Nephron progenitor cell (in vitro differentiated cells): Measurements from ENCODE around the gene RIMBP2.

Source experiments
- DNase-seq: peaks from one replicate; pipeline ENCODE4 v3.0.0; 2021
- H3K27ac Mint-ChIP-seq: 2 replicates; pipeline ENCODE4 v1.8.0; 2021; ENCODE audit warnings: mild to moderate bottlenecking, moderate library complexity, mixed read lengths
- H3K27me3 Mint-ChIP-seq: 2 replicates; pipeline ENCODE4 v1.8.0; 2021; ENCODE audit warnings: mild to moderate bottlenecking, low read depth, mixed read lengths; ENCODE audit not compliant: poor library complexity
- H3K36me3 Mint-ChIP-seq: 2 replicates; pipeline ENCODE4 v1.8.0; 2021; ENCODE audit warnings: low read depth, mixed read lengths
- H3K4me1 Mint-ChIP-seq: 2 replicates; pipeline ENCODE4 v1.8.0; 2021; ENCODE audit warnings: mixed read lengths
- H3K4me3 Mint-ChIP-seq: 2 replicates; pipeline ENCODE4 v1.8.0; 2021; ENCODE audit warnings: mild to moderate bottlenecking, moderate library complexity, mixed read lengths
- H3K9me3 Mint-ChIP-seq: 2 replicates; pipeline ENCODE4 v1.8.0; 2021; ENCODE audit warnings: mild to moderate bottlenecking, moderate library complexity, mixed read lengths
- CTCF ChIP-seq: fragments of 200-600 bp; sonication (generic); IDR thresholded peaks from 2 replicates; pipeline ENCODE4 v1.5.0; 2021; ENCODE audit warnings: antibody characterized with exemption

RIMBP2 gene

GRCh38 chr12:130504110-130504839 is 211.8 kb downstream of the RIMBP2 start:
- H3K4me1 Mint-ChIP-seq: peaks cover 20% of the 10 kb centered on the region
- TF ChIP-seq CTCF: no peak
- H3K27me3 Mint-ChIP-seq: peaks cover 15% of the 10 kb centered on the region
- no peak overlapping the region for H3K27ac Mint-ChIP-seq
- no peak overlapping the region for H3K4me3 Mint-ChIP-seq
- no peaks in the 10 kb centered on the region for H3K36me3 Mint-ChIP-seq
- peaks cover 4% of the 10 kb centered on the region for H3K9me3 Mint-ChIP-seq
- no peak for DNase-seq

GRCh38 chr12:130501821-130502220 is 214.3 kb downstream of the RIMBP2 start:
- TF ChIP-seq CTCF: no peak
- Mint-ChIP-seq H3K4me1 (peaks cover 32% of the 10 kb centered on the region), H3K27me3 (peaks cover 15% of the 10 kb centered on the region), H3K36me3 (no peaks in the 10 kb centered on the region), H3K27ac (no peak overlapping the region), H3K9me3 (peaks cover 4% of the 10 kb centered on the region), H3K4me3 (no peak overlapping the region)
- no peak for DNase-seq

GRCh38 chr12:130500835-130501330 is 215.2 kb downstream of the RIMBP2 start:
- no peak for DNase-seq
- no peaks in the 10 kb centered on the region for H3K36me3 Mint-ChIP-seq
- peaks cover 4% of the 10 kb centered on the region for H3K9me3 Mint-ChIP-seq
- no peak for TF ChIP-seq CTCF
- no peak overlapping the region for H3K27ac Mint-ChIP-seq
- H3K27me3 Mint-ChIP-seq: peaks cover 18% of the 10 kb centered on the region
- no peak overlapping the region for H3K4me3 Mint-ChIP-seq
- peaks cover 32% of the 10 kb centered on the region for H3K4me1 Mint-ChIP-seq

- H3K4me3 Mint-ChIP-seq: no peak overlapping the region
- no peak for TF ChIP-seq CTCF
- peaks cover 14% of the 10 kb centered on the region for H3K27me3 Mint-ChIP-seq
- H3K36me3 Mint-ChIP-seq: no peaks in the 10 kb centered on the region
- peaks cover 4% of the 10 kb centered on the region for H3K9me3 Mint-ChIP-seq
- H3K27ac Mint-ChIP-seq: no peak overlapping the region
- DNase-seq: no peak
- peaks cover 26% of the 10 kb centered on the region for H3K4me1 Mint-ChIP-seq
Measured at GRCh38 chr12:130499474-130499873, 216.6 kb downstream of the RIMBP2 start.

- Mint-ChIP-seq H3K36me3 (no peaks in the 10 kb centered on the region), H3K4me1 (peaks cover 22% of the 10 kb centered on the region), H3K27ac (no peak overlapping the region), H3K4me3 (no peak overlapping the region), H3K27me3 (peaks cover 11% of the 10 kb centered on the region), H3K9me3 (peaks cover 4% of the 10 kb centered on the region)
- TF ChIP-seq CTCF: no peak
- no peak for DNase-seq
Measured at GRCh38 chr12:130498589-130499385, 217.3 kb downstream of the RIMBP2 start.
